Measurements from ENCODE around the gene LY9.

LY9 gene, protein sequence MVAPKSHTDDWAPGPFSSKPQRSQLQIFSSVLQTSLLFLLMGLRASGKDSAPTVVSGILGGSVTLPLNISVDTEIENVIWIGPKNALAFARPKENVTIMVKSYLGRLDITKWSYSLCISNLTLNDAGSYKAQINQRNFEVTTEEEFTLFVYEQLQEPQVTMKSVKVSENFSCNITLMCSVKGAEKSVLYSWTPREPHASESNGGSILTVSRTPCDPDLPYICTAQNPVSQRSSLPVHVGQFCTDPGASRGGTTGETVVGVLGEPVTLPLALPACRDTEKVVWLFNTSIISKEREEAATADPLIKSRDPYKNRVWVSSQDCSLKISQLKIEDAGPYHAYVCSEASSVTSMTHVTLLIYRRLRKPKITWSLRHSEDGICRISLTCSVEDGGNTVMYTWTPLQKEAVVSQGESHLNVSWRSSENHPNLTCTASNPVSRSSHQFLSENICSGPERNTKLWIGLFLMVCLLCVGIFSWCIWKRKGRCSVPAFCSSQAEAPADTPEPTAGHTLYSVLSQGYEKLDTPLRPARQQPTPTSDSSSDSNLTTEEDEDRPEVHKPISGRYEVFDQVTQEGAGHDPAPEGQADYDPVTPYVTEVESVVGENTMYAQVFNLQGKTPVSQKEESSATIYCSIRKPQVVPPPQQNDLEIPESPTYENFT

DNA sequence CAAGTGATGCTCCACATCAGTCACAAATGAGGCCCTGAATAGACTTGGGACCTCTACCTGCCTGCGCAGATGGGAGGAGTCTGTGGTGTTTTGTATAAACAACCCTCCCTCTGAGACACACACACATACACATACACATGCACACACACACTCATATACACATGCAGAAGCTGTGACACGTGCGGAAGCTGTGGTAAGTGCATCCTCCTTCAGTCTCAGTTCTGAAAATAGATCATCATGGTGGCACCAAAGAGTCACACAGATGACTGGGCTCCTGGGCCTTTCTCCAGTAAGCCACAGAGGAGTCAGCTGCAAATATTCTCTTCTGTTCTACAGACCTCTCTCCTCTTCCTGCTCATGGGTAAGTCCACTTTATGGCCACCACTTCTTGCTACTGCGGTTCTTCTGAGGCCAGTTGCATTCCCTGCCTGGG lies at the start of gene LY9:
Gene LY9 (plus strand): TSS at position 224 of the 433 bp plus-strand sequence. CDS start 14 bp downstream, at position 238.
- peak in 3 of 4 experiments; percentile 45 to 59 (median 47) for DNase-seq

GRCh38 chr1:160746836-160747500 lies 49.0 kb upstream of the LY9 start:
- no peak for DNase-seq

- no peak for DNase-seq
Observed at GRCh38 chr1:160747717-160748116, 48.3 kb upstream of the LY9 start.

GRCh38 chr1:160748181-160748877 lies 47.6 kb upstream of the LY9 start:
- DNase-seq, result no peak

GRCh38 chr1:160748878-160749269 lies 47.1 kb upstream of the LY9 start:
- DNase-seq, result no peak

GRCh38 chr1:160750608-160751007 lies 45.4 kb upstream of the LY9 start:
- DNase-seq, result no peak

- DNase-seq, result no peak
Observed at GRCh38 chr1:160752406-160752805, 43.6 kb upstream of the LY9 start.

- no peak for DNase-seq
Observed at GRCh38 chr1:160752924-160753323, 43.0 kb upstream of the LY9 start.

- DNase-seq, result no peak
Observed at GRCh38 chr1:160753594-160753993, 42.4 kb upstream of the LY9 start.

- DNase-seq, result no peak
Observed at GRCh38 chr1:160755461-160755860, 40.5 kb upstream of the LY9 start.

- no peak for DNase-seq
Observed at GRCh38 chr1:160755911-160756848, 39.8 kb upstream of the LY9 start.

GRCh38 chr1:160756849-160757201 lies 39.1 kb upstream of the LY9 start:
- DNase-seq, result no peak

GRCh38 chr1:160758521-160758920 lies 37.5 kb upstream of the LY9 start:
- DNase-seq, result no peak

GRCh38 chr1:160759740-160760139 lies 36.2 kb upstream of the LY9 start:
- no peak for DNase-seq

- no peak for DNase-seq
Observed at GRCh38 chr1:160761046-160761445, 34.9 kb upstream of the LY9 start.

GRCh38 chr1:160761886-160762285 lies 34.1 kb upstream of the LY9 start:
- no peak for DNase-seq

GRCh38 chr1:160763993-160764392 lies 32.0 kb upstream of the LY9 start:
- no peak for DNase-seq

- no peak for DNase-seq
Observed at GRCh38 chr1:160767395-160768294, 28.3 kb upstream of the LY9 start.

DNA sequence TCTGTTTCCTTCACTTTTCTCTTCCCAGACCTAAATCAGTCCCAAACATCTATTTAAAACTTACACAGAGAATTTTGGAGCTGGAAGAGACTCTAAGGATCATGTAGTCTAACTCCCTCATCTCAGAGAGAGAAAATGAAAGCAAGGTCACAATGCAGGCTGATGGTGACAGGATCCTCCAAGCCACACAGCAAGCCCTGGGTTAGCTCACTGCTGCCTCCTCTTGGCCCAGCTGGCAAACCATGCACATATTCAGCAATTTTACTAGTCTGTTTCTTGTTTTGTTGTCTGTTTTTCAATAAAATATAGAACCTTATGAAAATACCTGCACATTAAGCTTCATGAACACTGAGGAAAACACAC lies 27.7 kb upstream of the LY9 start:
- DNase-seq, result peak; percentile 57 to 72 (median 68)

DNA sequence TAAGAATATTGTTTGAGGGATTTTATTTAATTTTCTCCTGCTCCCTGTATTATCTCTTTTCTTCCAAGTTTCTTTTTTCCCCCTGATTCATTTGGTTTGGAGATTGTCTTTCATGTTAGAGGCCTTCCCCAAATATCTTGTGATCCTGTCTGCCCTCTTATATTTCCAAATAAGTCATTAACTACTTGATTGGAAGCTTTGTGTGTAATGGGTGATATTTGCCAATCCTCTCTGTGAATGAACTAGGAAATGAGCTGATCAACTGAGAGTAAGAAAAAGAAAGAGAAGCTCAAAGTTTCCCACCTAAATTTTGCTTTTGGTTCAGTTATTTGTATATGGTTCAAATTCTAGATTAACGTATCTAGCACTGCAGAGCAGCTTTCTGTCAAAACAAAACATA lies 23.6 kb upstream of the LY9 start:
- no peak for DNase-seq

GRCh38 chr1:160773093-160773492 lies 22.9 kb upstream of the LY9 start:
- no peak for DNase-seq
